ENCODE measurements around the gene OGA.

DNA sequence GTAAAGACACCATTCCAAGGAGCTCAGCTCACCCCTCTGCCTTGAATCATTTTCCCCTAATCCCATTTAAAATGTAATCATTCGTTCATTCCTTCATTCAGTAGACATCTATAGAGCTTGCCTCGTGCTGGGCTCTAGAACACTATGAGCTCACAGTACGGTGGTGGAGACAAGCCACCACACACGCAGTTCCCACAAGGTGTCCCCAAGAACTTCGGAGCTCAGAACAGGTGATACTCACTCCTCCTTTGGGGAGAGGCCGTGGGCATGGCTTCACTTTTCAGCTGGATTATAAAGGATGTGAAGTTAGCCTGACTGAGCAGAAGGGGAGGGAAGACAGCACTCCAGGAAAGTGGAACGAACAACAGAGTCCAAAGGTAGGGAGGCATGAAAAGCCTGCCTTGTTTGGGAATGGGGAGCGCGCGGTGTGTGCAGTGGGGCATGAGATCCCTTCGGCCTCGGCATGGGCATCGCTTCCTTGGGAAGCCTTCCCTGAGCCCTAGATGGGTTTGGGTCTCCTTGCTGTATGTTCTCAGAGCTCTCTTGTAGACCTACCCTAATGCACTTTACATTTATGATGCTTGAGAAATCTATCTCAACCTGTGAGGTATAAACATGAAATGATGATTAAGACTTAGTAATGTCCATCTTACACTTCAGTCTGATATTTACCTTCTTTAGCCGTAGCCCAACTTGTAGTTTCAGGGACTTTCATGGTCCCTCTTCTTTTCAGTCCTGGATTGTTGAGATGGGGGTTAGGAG is 809 bp upstream of the OGA start:
- TF ChIP-seq, protein P1, sequence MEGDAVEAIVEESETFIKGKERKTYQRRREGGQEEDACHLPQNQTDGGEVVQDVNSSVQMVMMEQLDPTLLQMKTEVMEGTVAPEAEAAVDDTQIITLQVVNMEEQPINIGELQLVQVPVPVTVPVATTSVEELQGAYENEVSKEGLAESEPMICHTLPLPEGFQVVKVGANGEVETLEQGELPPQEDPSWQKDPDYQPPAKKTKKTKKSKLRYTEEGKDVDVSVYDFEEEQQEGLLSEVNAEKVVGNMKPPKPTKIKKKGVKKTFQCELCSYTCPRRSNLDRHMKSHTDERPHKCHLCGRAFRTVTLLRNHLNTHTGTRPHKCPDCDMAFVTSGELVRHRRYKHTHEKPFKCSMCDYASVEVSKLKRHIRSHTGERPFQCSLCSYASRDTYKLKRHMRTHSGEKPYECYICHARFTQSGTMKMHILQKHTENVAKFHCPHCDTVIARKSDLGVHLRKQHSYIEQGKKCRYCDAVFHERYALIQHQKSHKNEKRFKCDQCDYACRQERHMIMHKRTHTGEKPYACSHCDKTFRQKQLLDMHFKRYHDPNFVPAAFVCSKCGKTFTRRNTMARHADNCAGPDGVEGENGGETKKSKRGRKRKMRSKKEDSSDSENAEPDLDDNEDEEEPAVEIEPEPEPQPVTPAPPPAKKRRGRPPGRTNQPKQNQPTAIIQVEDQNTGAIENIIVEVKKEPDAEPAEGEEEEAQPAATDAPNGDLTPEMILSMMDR (IDR thresholded peaks at IDR 0.05), result no peak
- no peak for TF ChIP-seq POLR2AphosphoS5 (IDR thresholded peaks at IDR 0.05; ENCODE audit: insufficient read depth in 1 of 2, low read depth in 1 of 2)
